ENCODE data around the gene GTPBP3.

Gene GTPBP3

DNA sequence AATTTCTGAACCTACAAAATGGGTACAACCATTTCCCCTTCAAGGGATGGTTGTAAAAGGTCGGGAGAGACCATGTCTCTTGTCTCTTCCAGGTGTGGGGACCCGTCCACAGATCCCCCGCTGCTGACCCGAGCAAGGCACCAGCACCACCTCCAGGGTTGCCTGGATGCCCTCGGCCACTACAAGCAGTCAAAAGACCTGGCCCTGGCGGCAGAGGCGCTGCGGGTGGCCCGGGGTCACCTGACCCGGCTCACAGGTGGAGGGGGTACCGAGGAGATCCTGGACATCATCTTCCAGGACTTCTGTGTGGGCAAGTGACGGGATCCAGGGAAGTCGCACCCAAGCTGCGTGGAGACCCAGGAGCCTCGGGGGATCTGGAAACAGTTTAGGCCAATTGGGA is 4.0 kb downstream of the GTPBP3 start:
- no peak overlapping the region for H3K9ac ChIP-seq (ENCODE audit: low read length)
- H3K27ac ChIP-seq (ENCODE audit: low read length) = no peak overlapping the region
- H3K4me1 ChIP-seq (ENCODE audit: control insufficient read depth, low read depth, low read length) = peaks cover 9% of the 10 kb centered on the region

DNA sequence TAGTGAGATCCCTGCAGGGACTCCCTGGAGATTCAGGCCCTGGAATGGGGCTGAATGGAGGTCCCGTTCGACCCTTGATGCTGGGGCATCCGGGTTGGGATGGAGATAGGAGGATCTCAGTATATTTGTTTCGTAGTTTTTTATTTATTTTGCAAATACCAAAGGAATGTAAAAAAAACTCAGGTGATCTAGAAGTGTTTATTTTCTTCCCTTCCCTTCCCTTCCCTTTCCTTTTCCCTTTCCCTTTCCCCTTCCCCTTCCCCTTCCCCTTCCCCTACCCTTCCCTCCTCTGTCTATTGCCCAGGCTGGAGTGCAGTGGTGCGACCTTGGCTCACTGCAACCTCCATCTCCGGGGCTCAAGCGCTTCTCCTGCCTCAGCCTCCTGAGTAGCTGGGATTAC is 4.5 kb downstream of the GTPBP3 start:
- Histone ChIP-seq H3K9me3 (ENCODE audit: control insufficient read depth, low read depth, low read length) (no peaks in the 10 kb centered on the region), H3K9ac (ENCODE audit: low read length) (no peak overlapping the region), H3K4me1 (ENCODE audit: control insufficient read depth, low read depth, low read length) (peaks cover 9% of the 10 kb centered on the region), H3K4me3 (ENCODE audit: low read length) (no peak overlapping the region), H3K36me3 (ENCODE audit: control insufficient read depth, low read depth, low read length) (peaks cover 6% of the 10 kb centered on the region), H3K27ac (ENCODE audit: low read length) (no peak overlapping the region), H3K27me3 (ENCODE audit: control insufficient read depth, insufficient read depth, low read length) (no peaks in the 10 kb centered on the region)

More for the DNA sequence above, 4.0 kb downstream of the GTPBP3 start:
- H3K9me3 ChIP-seq (ENCODE audit: control insufficient read depth, low read depth, low read length) = no peaks in the 10 kb centered on the region
- no peaks in the 10 kb centered on the region for H3K27me3 ChIP-seq (ENCODE audit: control insufficient read depth, insufficient read depth, low read length)
- H3K4me3 ChIP-seq (ENCODE audit: low read length) = no peak overlapping the region
- peaks cover 6% of the 10 kb centered on the region for H3K36me3 ChIP-seq (ENCODE audit: control insufficient read depth, low read depth, low read length)

DNA sequence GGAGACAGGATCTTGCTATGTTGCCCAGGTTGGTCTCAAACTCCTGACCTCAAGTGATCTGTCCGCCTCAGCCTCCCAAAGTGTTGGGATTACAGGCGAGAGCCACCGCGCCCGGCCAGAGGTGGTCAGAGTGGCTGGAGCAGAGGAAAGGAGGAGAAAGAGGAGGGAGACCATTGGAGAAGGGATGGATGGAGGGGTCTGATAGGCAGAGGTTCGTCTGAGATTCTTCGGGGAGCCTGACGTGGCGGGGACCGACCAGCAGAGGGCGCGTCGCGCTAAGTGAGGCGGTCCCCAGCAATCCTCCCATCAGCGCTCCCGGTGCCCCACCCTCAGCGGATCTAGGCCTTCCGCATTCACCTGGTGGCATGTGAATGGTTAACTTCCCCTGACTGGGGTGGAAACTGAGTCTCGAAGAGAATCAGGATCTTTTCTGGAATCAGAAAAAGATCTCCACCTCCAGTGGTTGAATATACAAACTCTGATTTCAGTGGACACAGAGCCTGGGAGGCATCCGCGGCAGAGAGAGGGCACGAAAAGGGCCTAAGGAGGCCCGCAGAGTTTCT is 8.8 kb downstream of the GTPBP3 start:
- Histone ChIP-seq H3K9me3 (ENCODE audit: control insufficient read depth, low read depth, low read length) (no peaks in the 10 kb centered on the region), H3K9ac (ENCODE audit: low read length) (no peak overlapping the region), H3K27me3 (ENCODE audit: control insufficient read depth, insufficient read depth, low read length) (no peaks in the 10 kb centered on the region), H3K4me3 (ENCODE audit: low read length) (no peak overlapping the region), H3K27ac (ENCODE audit: low read length) (no peak overlapping the region), H3K36me3 (ENCODE audit: control insufficient read depth, low read depth, low read length) (peaks cover 5% of the 10 kb centered on the region), H3K4me1 (ENCODE audit: control insufficient read depth, low read depth, low read length) (no peaks in the 10 kb centered on the region)

DNA sequence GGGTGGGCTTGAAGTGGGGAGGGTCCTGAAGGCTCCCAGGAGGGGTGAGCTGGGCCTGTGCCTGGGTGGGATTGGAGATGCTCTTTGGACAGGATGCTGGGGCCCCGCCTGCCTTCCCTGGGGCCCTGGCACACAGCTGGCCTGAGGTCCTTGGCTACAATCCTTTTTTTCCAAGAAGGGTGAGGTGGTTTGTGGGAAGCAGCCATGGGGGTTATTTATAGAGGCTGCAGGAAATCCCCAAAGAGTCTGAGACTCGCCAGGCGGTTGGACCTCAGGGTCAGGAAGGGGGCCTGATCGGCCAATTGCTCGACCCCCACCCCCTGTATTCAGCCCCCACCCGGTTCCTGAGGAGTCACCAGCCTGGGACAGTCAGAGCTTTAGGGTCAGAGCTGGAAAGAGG is 10.0 kb downstream of the GTPBP3 start:
- Histone ChIP-seq H3K27ac (ENCODE audit: low read length) (no peak overlapping the region), H3K4me1 (ENCODE audit: control insufficient read depth, low read depth, low read length) (no peaks in the 10 kb centered on the region), H3K36me3 (ENCODE audit: control insufficient read depth, low read depth, low read length) (no peaks in the 10 kb centered on the region), H3K9ac (ENCODE audit: low read length) (no peak overlapping the region), H3K9me3 (ENCODE audit: control insufficient read depth, low read depth, low read length) (no peaks in the 10 kb centered on the region), H3K27me3 (ENCODE audit: control insufficient read depth, insufficient read depth, low read length) (no peaks in the 10 kb centered on the region), H3K4me3 (ENCODE audit: low read length) (no peak overlapping the region)

DNA sequence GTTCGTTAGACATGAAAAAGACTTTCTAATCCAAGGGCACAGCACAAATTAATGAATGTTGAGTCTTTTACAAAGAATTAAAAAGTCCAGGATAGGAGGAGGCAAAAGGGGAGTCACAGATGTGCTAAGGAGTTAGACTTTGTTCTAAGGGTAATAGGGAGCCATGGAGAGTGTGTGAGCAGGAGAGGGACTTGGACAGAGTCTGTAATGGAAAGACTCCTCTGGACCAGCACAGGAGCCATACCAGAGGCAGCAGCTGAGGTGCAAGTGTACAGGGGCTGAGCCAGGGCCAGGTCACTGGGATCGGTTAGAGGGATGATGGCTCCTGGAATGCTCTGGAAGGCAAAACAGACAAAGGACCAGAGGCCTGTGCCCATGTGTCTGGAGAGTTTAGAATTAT is 10.5 kb downstream of the GTPBP3 start:
- H3K9ac ChIP-seq (ENCODE audit: low read length) = no peak overlapping the region
- no peaks in the 10 kb centered on the region for H3K4me1 ChIP-seq (ENCODE audit: control insufficient read depth, low read depth, low read length)
- H3K9me3 ChIP-seq (ENCODE audit: control insufficient read depth, low read depth, low read length) = no peaks in the 10 kb centered on the region
- no peak overlapping the region for H3K27ac ChIP-seq (ENCODE audit: low read length)
- H3K36me3 ChIP-seq (ENCODE audit: control insufficient read depth, low read depth, low read length) = no peaks in the 10 kb centered on the region
- no peaks in the 10 kb centered on the region for H3K27me3 ChIP-seq (ENCODE audit: control insufficient read depth, insufficient read depth, low read length)
- no peak overlapping the region for H3K4me3 ChIP-seq (ENCODE audit: low read length)

DNA sequence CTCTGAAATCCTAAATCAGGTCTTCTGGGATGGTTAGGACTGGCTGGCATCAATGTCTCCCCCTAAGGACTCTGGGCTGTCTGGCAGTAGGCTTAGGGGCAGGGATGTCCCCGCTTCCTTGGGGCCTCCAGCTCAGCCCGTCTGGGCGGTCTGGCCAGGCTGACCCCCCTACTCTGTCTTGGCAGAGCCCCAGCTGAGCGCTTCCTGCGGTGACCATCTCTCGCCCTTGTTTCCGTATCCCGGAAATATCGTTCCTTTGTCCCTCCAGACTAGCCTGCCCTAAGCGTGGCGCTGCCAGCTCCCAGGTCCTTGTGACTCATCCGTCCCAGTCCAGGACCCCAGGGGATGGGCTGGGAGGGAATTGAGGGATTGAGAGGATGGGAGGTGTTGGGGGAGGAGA is 11.3 kb downstream of the GTPBP3 start:
- no peaks in the 10 kb centered on the region for H3K27me3 ChIP-seq (ENCODE audit: control insufficient read depth, insufficient read depth, low read length)
- H3K9ac ChIP-seq (ENCODE audit: low read length) = peak overlapping the region; percentile 26
- H3K4me3 ChIP-seq (ENCODE audit: low read length) = no peak overlapping the region
- H3K9me3 ChIP-seq (ENCODE audit: control insufficient read depth, low read depth, low read length) = no peaks in the 10 kb centered on the region
- no peaks in the 10 kb centered on the region for H3K36me3 ChIP-seq (ENCODE audit: control insufficient read depth, low read depth, low read length)
- no peak overlapping the region for H3K27ac ChIP-seq (ENCODE audit: low read length)
- no peaks in the 10 kb centered on the region for H3K4me1 ChIP-seq (ENCODE audit: control insufficient read depth, low read depth, low read length)

DNA sequence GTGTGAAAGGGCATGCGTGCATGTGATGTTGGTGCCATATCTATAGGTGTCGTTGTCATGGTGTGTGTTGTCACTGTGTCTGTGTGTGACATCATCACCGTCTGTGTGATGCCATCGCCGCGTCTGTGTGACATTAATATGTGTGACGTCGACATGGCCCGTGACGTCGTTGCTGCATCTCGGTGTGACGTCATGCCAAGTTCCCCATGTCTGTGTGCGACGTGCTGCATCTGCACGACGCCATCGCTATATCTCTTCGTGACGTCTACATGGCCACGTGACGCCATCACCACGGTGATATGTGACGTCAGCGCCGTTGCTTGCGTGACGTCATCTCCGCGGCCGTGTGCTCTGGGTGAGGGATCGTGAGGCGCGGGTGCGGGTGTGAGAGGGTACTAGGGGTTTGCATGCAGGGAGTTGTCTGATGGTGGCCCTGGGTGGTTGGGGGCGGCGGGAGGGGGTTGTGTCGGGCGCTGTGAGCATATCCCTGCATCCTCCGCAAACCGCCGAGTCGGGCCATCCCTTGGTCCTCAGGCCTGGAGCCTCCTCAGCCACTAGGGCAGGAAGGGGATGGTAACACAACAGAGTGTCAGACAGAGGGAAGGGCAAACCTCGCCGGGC is 14.6 kb downstream of the GTPBP3 start:
- H3K36me3 ChIP-seq (ENCODE audit: control insufficient read depth, low read depth, low read length) = no peaks in the 10 kb centered on the region
- no peak overlapping the region for H3K9ac ChIP-seq (ENCODE audit: low read length)
- H3K9me3 ChIP-seq (ENCODE audit: control insufficient read depth, low read depth, low read length) = no peaks in the 10 kb centered on the region
- no peaks in the 10 kb centered on the region for H3K27me3 ChIP-seq (ENCODE audit: control insufficient read depth, insufficient read depth, low read length)
- H3K27ac ChIP-seq (ENCODE audit: low read length) = no peak overlapping the region
- H3K4me3 ChIP-seq (ENCODE audit: low read length) = no peak overlapping the region
- H3K4me1 ChIP-seq (ENCODE audit: control insufficient read depth, low read depth, low read length) = no peaks in the 10 kb centered on the region

DNA sequence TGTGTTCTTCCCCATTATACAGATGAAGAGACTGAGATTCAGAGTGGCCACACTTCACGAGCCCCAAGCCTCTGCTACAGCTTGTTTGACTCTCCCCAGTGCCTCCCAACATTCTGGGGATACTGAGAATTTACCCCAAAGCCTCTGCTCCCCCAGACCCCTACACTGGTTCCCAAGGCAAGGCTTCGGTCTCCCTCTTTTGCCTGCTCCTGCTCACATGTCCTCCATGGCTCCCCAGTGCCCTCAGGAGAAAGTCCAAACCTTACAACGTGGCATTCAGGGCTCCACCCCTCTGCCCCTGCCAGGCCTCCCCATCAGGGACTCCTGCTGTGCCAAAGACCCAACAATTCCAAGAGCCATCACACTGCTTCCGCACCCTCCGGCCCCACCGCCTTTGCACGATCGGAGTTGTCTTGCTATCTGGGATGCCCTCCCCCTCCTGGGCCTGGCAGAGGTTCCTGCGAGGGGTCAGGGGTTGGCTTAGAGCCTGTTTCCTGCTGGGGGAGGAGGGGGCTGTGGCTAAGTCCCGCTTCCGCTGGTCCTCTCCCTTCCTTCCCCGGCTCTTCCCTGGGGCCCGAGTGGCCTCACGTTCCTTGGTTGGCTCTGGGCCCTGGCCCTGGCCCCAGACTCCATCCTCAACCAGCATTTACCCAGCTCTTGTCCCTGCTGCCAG is 15.4 kb downstream of the GTPBP3 start:
- Histone ChIP-seq H3K9me3 (ENCODE audit: control insufficient read depth, low read depth, low read length) (no peaks in the 10 kb centered on the region), H3K4me3 (ENCODE audit: low read length) (no peak overlapping the region), H3K36me3 (ENCODE audit: control insufficient read depth, low read depth, low read length) (no peaks in the 10 kb centered on the region), H3K9ac (ENCODE audit: low read length) (no peak overlapping the region), H3K4me1 (ENCODE audit: control insufficient read depth, low read depth, low read length) (no peaks in the 10 kb centered on the region), H3K27ac (ENCODE audit: low read length) (no peak overlapping the region), H3K27me3 (ENCODE audit: control insufficient read depth, insufficient read depth, low read length) (no peaks in the 10 kb centered on the region)

DNA sequence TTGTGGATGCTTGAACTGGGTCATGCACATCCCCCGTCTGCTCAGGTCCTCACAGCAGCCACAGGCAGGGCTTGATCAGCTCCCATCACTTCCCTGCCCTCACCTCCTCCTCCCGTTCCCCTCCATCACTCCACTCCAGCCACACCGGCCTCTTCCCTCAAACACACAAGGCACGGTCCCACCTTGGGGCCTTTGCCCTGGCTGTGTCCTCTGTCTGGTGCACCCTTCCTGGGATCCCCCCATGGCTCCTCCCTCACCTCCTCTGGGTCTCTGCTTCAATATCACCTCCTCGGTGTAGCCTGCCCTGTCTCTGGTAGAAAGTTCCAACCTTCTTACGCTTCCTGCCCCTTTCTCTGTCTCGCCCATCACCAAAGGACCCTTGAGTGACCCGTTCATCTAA is 16.0 kb downstream of the GTPBP3 start:
- H3K27me3 ChIP-seq (ENCODE audit: control insufficient read depth, insufficient read depth, low read length) = no peaks in the 10 kb centered on the region
- no peak overlapping the region for H3K9ac ChIP-seq (ENCODE audit: low read length)
- no peaks in the 10 kb centered on the region for H3K36me3 ChIP-seq (ENCODE audit: control insufficient read depth, low read depth, low read length)
- H3K4me1 ChIP-seq (ENCODE audit: control insufficient read depth, low read depth, low read length) = no peaks in the 10 kb centered on the region
- no peak overlapping the region for H3K27ac ChIP-seq (ENCODE audit: low read length)
- no peak overlapping the region for H3K4me3 ChIP-seq (ENCODE audit: low read length)
- H3K9me3 ChIP-seq (ENCODE audit: control insufficient read depth, low read depth, low read length) = no peaks in the 10 kb centered on the region

DNA sequence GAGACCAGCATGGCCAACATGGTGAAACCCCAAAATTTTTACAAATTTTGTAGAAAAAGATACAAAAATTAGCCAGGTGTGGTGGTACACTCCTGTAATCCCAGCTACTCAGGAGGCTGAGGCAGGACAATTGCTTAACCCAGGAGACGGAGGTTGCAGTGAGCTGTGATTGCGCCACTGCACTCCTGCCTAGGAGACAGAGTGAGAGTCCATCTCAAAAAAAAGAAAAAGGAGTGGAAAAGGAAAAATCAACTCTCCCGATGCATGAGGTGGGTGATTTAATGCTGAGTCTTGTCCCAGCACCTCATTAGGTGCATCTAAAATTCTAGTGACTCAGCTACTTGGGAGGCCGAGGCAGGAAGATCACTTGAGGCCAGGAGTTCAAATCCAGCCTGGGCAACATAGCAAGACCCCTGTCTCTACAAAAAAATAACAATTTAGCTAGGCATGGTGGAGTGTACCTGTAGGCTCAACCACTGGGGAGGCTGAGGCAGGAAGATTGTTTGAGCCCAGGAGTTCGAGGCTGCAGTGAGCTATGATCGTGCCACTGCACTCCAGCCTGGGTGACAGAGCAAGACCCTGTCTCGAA is 19.8 kb downstream of the GTPBP3 start:
- H3K4me3 ChIP-seq (ENCODE audit: low read length) = no peak overlapping the region
- H3K27ac ChIP-seq (ENCODE audit: low read length) = no peak overlapping the region
- no peaks in the 10 kb centered on the region for H3K9me3 ChIP-seq (ENCODE audit: control insufficient read depth, low read depth, low read length)
- H3K4me1 ChIP-seq (ENCODE audit: control insufficient read depth, low read depth, low read length) = no peaks in the 10 kb centered on the region
- no peaks in the 10 kb centered on the region for H3K36me3 ChIP-seq (ENCODE audit: control insufficient read depth, low read depth, low read length)
- H3K27me3 ChIP-seq (ENCODE audit: control insufficient read depth, insufficient read depth, low read length) = no peaks in the 10 kb centered on the region
- H3K9ac ChIP-seq (ENCODE audit: low read length) = no peak overlapping the region

DNA sequence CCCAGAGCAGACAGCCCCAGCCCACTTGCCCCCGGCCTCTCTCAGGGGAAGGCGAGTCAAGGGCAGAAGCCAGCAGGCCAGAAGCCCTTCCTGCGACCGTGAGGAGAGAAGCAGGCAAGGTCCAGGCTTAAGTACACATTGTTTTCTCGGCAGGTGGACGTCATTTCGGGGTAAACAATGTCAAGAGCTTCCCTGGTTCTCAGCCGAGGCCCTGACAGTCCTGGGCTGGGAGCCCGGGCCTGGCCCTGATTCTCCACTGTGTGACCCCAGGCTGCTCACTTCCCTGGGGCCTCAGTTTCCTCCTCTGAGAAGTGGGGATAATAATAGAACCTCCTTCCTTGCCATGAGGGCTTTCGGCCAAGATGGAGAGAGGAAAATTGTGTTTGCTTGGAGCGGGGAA is 20.4 kb downstream of the GTPBP3 start:
- no peak overlapping the region for H3K9ac ChIP-seq (ENCODE audit: low read length)

DNA sequence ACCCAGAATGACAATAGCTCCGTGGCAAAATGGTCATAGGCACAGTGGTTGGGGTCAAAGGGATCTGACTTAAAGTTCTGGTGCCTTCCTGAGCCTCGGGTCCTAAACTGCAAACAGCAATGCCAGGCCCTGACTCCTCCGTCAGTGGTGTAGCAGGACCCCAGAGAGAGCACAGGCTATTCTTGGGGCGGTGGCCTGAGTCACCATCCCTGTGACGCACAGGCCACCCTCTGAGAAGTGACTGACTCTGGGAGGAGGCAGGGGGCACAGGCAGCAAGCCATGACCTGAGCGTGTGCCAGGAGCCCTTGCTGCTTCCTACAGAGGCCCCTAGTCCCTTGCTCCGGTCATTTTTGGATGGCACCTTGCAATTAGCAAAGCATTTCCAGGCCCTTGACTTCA is 21.0 kb downstream of the GTPBP3 start:
- Histone ChIP-seq H3K9ac (ENCODE audit: low read length) (no peak overlapping the region), H3K4me3 (ENCODE audit: low read length) (no peak overlapping the region)

More for the DNA sequence above, 20.4 kb downstream of the GTPBP3 start:
- Histone ChIP-seq H3K27me3 (ENCODE audit: control insufficient read depth, insufficient read depth, low read length) (no peaks in the 10 kb centered on the region), H3K9me3 (ENCODE audit: control insufficient read depth, low read depth, low read length) (no peaks in the 10 kb centered on the region), H3K27ac (ENCODE audit: low read length) (no peak overlapping the region), H3K4me1 (ENCODE audit: control insufficient read depth, low read depth, low read length) (no peaks in the 10 kb centered on the region), H3K36me3 (ENCODE audit: control insufficient read depth, low read depth, low read length) (no peaks in the 10 kb centered on the region), H3K4me3 (ENCODE audit: low read length) (no peak overlapping the region)

More for the DNA sequence above, 21.0 kb downstream of the GTPBP3 start:
- Histone ChIP-seq H3K4me1 (ENCODE audit: control insufficient read depth, low read depth, low read length) (no peaks in the 10 kb centered on the region), H3K27me3 (ENCODE audit: control insufficient read depth, insufficient read depth, low read length) (no peaks in the 10 kb centered on the region), H3K9me3 (ENCODE audit: control insufficient read depth, low read depth, low read length) (no peaks in the 10 kb centered on the region), H3K27ac (ENCODE audit: low read length) (no peak overlapping the region), H3K36me3 (ENCODE audit: control insufficient read depth, low read depth, low read length) (no peaks in the 10 kb centered on the region)

All from iPS-18a (cell line).